ENCODE results near the gene SERPINB5. TPM values are rescaled to one million over a fixed set of nuclear protein-coding genes. Genes with fewer than 3 reads are reported as not detected.

Gene SERPINB5
- total and polyA plus RNA-seq, 8 donors, result 0.72 to 27.1 (median 3.9) TPM; not detected in 5

DNA sequence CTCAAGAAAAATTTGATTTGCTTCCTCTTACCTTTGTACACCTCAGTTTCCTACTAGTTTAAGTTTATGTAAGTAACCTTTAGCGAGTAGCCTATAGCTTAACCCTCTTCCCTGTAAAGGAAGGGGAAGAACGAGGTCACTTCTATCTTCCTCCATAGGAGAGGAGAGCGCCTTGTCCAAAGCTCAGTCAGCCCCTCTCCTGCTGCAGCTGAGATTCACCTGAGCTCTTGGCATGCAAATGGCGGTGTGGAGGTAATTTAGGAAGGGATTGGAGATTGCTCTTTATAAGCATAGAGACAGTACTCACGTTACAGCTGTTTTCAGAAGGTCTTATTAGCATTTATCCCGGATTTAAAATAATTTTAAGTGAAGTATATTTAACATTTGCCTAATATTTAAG is 37.6 kb downstream of the SERPINB5 start:
- no peak overlapping the region for H3K4me3 ChIP-seq
- H3K27me3 ChIP-seq, result peaks cover 0 to 5% (median 0%) of the 10 kb centered on the region in 3 donors
- H3K9me3 ChIP-seq, result no peaks in the 10 kb centered on the region
- H3K36me3 ChIP-seq, result no peaks in the 10 kb centered on the region
- intact Hi-C loops (cut with DNase I; ENCODE audit: low total_unique reads), result no loop called here
- WGBS, 5 donors, result 41 to 55% (median 50%) methylated on average over 6 of the region's 6 CpGs
- no peak for TF ChIP-seq POLR2AphosphoS5 (IDR thresholded peaks at IDR 0.05)
- no peak for TF ChIP-seq POLR2A (IDR thresholded peaks at IDR 0.05)
- TF ChIP-seq EP300 (IDR thresholded peaks at IDR 0.05), result no peak
- TF ChIP-seq, protein P1, sequence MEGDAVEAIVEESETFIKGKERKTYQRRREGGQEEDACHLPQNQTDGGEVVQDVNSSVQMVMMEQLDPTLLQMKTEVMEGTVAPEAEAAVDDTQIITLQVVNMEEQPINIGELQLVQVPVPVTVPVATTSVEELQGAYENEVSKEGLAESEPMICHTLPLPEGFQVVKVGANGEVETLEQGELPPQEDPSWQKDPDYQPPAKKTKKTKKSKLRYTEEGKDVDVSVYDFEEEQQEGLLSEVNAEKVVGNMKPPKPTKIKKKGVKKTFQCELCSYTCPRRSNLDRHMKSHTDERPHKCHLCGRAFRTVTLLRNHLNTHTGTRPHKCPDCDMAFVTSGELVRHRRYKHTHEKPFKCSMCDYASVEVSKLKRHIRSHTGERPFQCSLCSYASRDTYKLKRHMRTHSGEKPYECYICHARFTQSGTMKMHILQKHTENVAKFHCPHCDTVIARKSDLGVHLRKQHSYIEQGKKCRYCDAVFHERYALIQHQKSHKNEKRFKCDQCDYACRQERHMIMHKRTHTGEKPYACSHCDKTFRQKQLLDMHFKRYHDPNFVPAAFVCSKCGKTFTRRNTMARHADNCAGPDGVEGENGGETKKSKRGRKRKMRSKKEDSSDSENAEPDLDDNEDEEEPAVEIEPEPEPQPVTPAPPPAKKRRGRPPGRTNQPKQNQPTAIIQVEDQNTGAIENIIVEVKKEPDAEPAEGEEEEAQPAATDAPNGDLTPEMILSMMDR (IDR thresholded peaks at IDR 0.05), result no peak
- DNase-seq, result no peak
- H3K4me1 ChIP-seq, result peaks cover 0 to 7% (median 2%) of the 10 kb centered on the region in 4 donors
- no peak overlapping the region for H3K27ac ChIP-seq

DNA sequence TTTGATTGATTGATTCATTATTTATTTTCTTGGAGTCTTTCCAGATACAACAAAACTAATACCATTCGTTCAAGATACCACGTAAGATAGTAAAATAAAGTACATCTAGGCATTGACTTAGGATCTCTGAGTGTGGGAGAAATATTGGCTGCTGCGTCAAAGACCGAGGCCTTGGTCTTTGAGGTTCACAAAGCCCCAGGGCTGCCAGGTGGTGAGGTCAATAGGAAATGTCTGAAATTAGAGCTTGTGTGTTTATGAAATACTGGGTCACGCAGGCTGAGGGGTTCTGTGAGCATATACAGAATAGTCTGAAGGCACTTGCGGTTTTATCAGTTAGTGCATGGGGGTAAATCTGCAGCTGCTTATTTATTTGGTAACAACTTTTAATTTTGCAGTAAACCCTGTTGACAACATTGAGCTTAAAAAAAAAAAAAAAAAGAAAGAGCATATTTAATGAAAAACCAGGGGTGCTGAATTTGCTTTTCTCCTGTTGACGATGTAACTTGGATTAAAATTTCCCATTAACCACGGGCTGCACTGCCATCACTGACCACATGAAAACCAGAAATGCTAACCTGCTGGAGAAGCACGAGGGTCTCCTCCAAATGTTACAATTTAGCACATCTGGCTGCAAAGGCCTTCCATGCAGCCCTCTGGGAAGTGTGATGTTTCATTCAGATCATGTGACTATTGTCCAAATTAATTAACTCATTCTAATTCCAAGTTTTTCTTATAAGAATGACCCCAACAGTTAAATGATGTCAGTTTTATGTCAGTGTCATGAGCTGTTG is 38.3 kb downstream of the SERPINB5 start:
- Histone ChIP-seq H3K9me3 (no peaks in the 10 kb centered on the region), H3K27me3 (peaks cover 0 to 11% (median 0%) of the 10 kb centered on the region in 3 donors), H3K4me1 (peaks cover 0 to 7% (median 2%) of the 10 kb centered on the region in 4 donors), H3K27ac (no peak overlapping the region), H3K4me3 (no peak overlapping the region), H3K36me3 (no peaks in the 10 kb centered on the region)
- intact Hi-C loops (cut with DNase I; ENCODE audit: low total_unique reads), result no loop called here
- peak in 1 of 2 donors; percentile 15 for DNase-seq
- WGBS, 5 donors, result 33 to 52% (median 39%) methylated on average over 9 of the region's 9 CpGs
- TF ChIP-seq EP300 (IDR thresholded peaks at IDR 0.05) (no peak), POLR2AphosphoS5 (IDR thresholded peaks at IDR 0.05) (no peak), POLR2A (IDR thresholded peaks at IDR 0.05) (no peak)
- TF ChIP-seq, protein P1 (IDR thresholded peaks at IDR 0.05), result no peak

DNA sequence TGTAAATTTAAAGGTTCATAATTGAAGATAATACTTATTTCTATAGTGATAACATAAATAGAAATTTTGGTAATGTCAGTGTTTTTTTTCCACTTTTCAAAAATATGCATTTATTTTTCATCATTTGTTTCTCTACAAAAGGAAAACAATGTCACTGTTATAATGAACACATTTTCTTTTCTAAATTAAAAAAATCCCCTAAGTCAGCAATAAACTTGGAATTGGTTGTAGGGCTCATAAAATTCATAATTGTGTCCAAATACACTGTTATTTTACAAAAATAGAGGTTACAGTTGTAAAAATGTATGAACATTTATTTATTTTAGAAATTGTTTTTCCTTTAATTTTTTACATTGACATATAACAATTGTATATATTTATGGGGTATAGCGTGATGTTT is 39.0 kb downstream of the SERPINB5 start:
- intact Hi-C loops (cut with DNase I; ENCODE audit: low total_unique reads), result no loop called here
- peaks cover 0 to 7% (median 2%) of the 10 kb centered on the region in 4 donors for H3K4me1 ChIP-seq
- no peak overlapping the region for H3K4me3 ChIP-seq
- no peaks in the 10 kb centered on the region for H3K36me3 ChIP-seq
- DNase-seq, result no peak
- WGBS, 5 donors, result 0 to 91% (median 41%) methylated on average over 1 of the region's 1 CpG
- peaks cover 0 to 11% (median 0%) of the 10 kb centered on the region in 3 donors for H3K27me3 ChIP-seq
- TF ChIP-seq, protein P1 (IDR thresholded peaks at IDR 0.05), result no peak
- TF ChIP-seq POLR2A (IDR thresholded peaks at IDR 0.05) (no peak), POLR2AphosphoS5 (IDR thresholded peaks at IDR 0.05) (no peak)
- H3K27ac ChIP-seq, result no peak overlapping the region
- H3K9me3 ChIP-seq, result no peaks in the 10 kb centered on the region

DNA sequence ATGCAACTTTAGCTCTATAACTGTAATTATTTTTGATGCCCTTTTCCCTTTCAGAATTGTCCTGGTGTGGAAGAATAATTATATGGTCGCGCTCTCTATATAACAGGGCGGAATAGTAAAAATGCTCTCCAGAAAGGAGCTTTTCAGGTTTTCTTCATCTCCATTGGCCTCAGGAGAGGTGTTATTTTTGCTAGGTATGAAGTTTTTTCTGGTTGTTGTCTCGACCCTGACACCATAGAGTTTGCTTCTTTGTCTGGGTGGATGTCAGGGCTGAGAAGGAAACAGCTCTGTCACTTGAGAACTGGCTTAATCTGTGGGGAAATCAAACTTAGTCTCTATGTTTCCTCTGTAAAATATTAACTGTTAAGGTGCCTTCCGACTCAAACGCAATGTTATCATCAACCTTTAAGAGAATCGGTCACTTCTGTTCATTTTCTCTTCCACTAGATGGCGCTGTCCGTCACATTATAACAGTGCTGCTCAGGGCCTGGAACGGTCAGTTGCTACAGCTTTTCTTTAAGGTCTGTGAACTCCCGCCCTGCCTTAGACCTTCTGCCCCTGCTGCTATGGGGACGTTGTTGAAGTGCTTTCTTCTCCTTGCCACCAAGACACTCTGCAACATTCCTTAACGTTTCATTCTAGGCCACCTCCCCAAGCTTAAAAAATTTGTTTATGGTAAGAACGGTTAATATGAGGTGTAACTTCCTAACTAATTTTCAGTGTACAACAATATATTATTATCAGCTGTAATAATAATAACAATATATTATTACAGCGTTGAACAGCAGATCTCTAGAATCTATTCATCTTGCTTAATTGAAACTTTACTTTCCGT is 41.6 kb downstream of the SERPINB5 start:
- WGBS, 5 donors, result 26 to 31% (median 30%) methylated on average over 16 of the region's 16 CpGs
- peaks cover 0 to 6% (median 0%) of the 10 kb centered on the region in 3 donors for H3K27me3 ChIP-seq

More for the DNA sequence above, 41.6 kb downstream of the SERPINB5 start:
- H3K4me1 ChIP-seq, result peaks cover 0 to 7% (median 2%) of the 10 kb centered on the region in 4 donors
- TF ChIP-seq, protein P1 (IDR thresholded peaks at IDR 0.05), result peak in 5 of 7 experiments; percentile 50 to 78 (median 68)
- no peak for TF ChIP-seq POLR2AphosphoS5 (IDR thresholded peaks at IDR 0.05)
- TF ChIP-seq POLR2A (IDR thresholded peaks at IDR 0.05), result no peak
- TF ChIP-seq EP300 (IDR thresholded peaks at IDR 0.05), result no peak
- no peak overlapping the region for H3K27ac ChIP-seq
- H3K36me3 ChIP-seq, result no peaks in the 10 kb centered on the region
- intact Hi-C loops (cut with DNase I; ENCODE audit: low total_unique reads), result no loop called here
- H3K4me3 ChIP-seq, result no peak overlapping the region
- H3K9me3 ChIP-seq, result no peaks in the 10 kb centered on the region
- DNase-seq, result peak; percentile 52 to 89
